NCI-H69 (cell line): ENCODE results near the gene AZGP1.
"Not testable (repeated sequence)": the region's sequence is repeated elsewhere in the genome, so short reads cannot be mapped to it uniquely, and the experiment has no call there.

Experiments used
- DNase-seq: peaks from one replicate; lab custom pipeline; 2025; lab: John Stamatoyannopoulos, UW

AZGP1 gene

GRCh38 chr7:99975782-99976521 is at the start of gene AZGP1:
TSS of gene AZGP1 (minus strand) at chr7:99976031. CDS start at chr7:99976020, 11 bp downstream.
- DNase-seq = peak; percentile 9

GRCh38 chr7:100024020-100024619 is 48.3 kb upstream of the AZGP1 start:
- no peak for DNase-seq

GRCh38 chr7:100023526-100023925 is 47.7 kb upstream of the AZGP1 start:
- DNase-seq = no peak

GRCh38 chr7:100022621-100023020 is 46.8 kb upstream of the AZGP1 start:
- peak; percentile 92 for DNase-seq

GRCh38 chr7:100021297-100021696 is 45.5 kb upstream of the AZGP1 start:
- DNase-seq = no peak

- DNase-seq = no peak
Observed at GRCh38 chr7:100019908-100020307, 44.1 kb upstream of the AZGP1 start.

GRCh38 chr7:100017875-100018274 is 42.0 kb upstream of the AZGP1 start:
- DNase-seq = no peak

- no peak for DNase-seq
Observed at GRCh38 chr7:100017300-100017699, 41.5 kb upstream of the AZGP1 start.

GRCh38 chr7:100016215-100016901 is 40.5 kb upstream of the AZGP1 start:
- peak; percentile 35 for DNase-seq

- DNase-seq = peak; percentile 98
Observed at GRCh38 chr7:100015232-100016214, 39.7 kb upstream of the AZGP1 start, which contains the start of gene ZKSCAN1. TSS of gene ZKSCAN1 (plus strand) at chr7:100015596. CDS start at chr7:100023507, 7,911 bp downstream.

GRCh38 chr7:100013328-100013676 is 37.5 kb upstream of the AZGP1 start:
- peak; percentile 17 for DNase-seq

- peak; percentile 31 for DNase-seq
Observed at GRCh38 chr7:100012385-100013327, 36.8 kb upstream of the AZGP1 start.

GRCh38 chr7:100011516-100011915 is 35.7 kb upstream of the AZGP1 start:
- peak; percentile 6 for DNase-seq

GRCh38 chr7:100010901-100011300 is 35.1 kb upstream of the AZGP1 start:
- DNase-seq = no peak

GRCh38 chr7:100009952-100010351 is 34.1 kb upstream of the AZGP1 start:
- DNase-seq = not testable (repeated sequence)

- DNase-seq = no peak
Observed at GRCh38 chr7:100008525-100008924, 32.7 kb upstream of the AZGP1 start.

- peak; percentile 13 for DNase-seq
Observed at GRCh38 chr7:100007887-100008286, 32.1 kb upstream of the AZGP1 start.

- DNase-seq = peak; percentile 97
Observed at GRCh38 chr7:100003711-100004661, 28.2 kb upstream of the AZGP1 start.

GRCh38 chr7:100000239-100000638 is 24.4 kb upstream of the AZGP1 start:
- DNase-seq = no peak
